GM23338 (cell line): ENCODE results near the gene DR1. TPM values are rescaled to one million over a fixed set of nuclear protein-coding genes. Genes with fewer than 3 reads are reported as not detected.

ENCODE experiments used
- ATAC-seq: fragments of 200-7000 bp; cut with Tn5 transposase; 3 replicates; pipeline ENCODE4 v1.9.1; 2020
- DNase-seq: peaks from one replicate; pipeline ENCODE4 v3.0.0-alpha.2; 2015; ENCODE audit warnings: low spot score
- H2AFZ ChIP-seq: fragments of 200-600 bp; sonication (generic); 2 replicates; pipeline ENCODE4 v1.8.0; 2016; ENCODE audit warnings: antibody characterized with exemption, mild to moderate bottlenecking, moderate library complexity
- H3F3A ChIP-seq: fragments of 200-600 bp; sonication (generic); replicated peaks from 2 replicates; pipeline ENCODE4 v1.8.0; 2017; ENCODE audit warnings: antibody characterized with exemption, mixed run types, low read depth
- H3K27ac ChIP-seq: fragments of 200-600 bp; sonication (generic); 2 replicates; pipeline ENCODE4 v1.6.1; 2016; ENCODE audit warnings: low read depth
- H3K27me3 ChIP-seq: fragments of 200-600 bp; sonication (generic); 2 replicates; pipeline ENCODE4 v1.8.0; 2016; ENCODE audit warnings: mild to moderate bottlenecking, mixed run types, moderate library complexity; ENCODE audit not compliant: insufficient read depth
- H3K36me3 ChIP-seq: fragments of 200-600 bp; sonication (generic); 2 replicates; pipeline ENCODE4 v1.8.0; 2016; ENCODE audit warnings: mild to moderate bottlenecking; ENCODE audit not compliant: insufficient read depth
- H3K4me1 ChIP-seq: fragments of 200-600 bp; sonication (generic); 2 replicates; pipeline ENCODE4 v1.8.0; 2016; ENCODE audit warnings: mild to moderate bottlenecking, moderate library complexity; ENCODE audit not compliant: insufficient read depth
- H3K4me2 ChIP-seq: fragments of 200-600 bp; sonication (generic); 2 replicates; pipeline ENCODE4 v1.7.1; 2017; ENCODE audit warnings: mixed run types
- H3K4me3 ChIP-seq: fragments of 200-600 bp; sonication (generic); 2 replicates; pipeline ENCODE4 v1.6.1; 2016; ENCODE audit warnings: mixed run types
- H3K79me2 ChIP-seq: fragments of 200-600 bp; sonication (generic); replicated peaks from 2 replicates; pipeline ENCODE4 v1.8.0; 2017; ENCODE audit warnings: mild to moderate bottlenecking; ENCODE audit not compliant: insufficient read depth
- H3K9me2 ChIP-seq: fragments of 200-600 bp; sonication (generic); 2 replicates; pipeline ENCODE4 v1.8.0; 2017; ENCODE audit not compliant: insufficient read depth
- H4K20me1 ChIP-seq: fragments of 200-600 bp; sonication (generic); replicated peaks from 2 replicates; pipeline ENCODE4 v1.8.0; 2017; ENCODE audit warnings: mild to moderate bottlenecking; ENCODE audit not compliant: insufficient read depth
- H3K27ac Mint-ChIP-seq: 2 replicates; pipeline ENCODE4 v1.8.0; 2020; ENCODE audit warnings: inconsistent platforms, mild to moderate bottlenecking, moderate library complexity, mixed read lengths
- H3K27me3 Mint-ChIP-seq: 3 replicates; pipeline ENCODE4 v1.8.0; 2022; ENCODE audit warnings: low read depth, mild to moderate bottlenecking, moderate library complexity, mixed read lengths, inconsistent platforms; ENCODE audit not compliant: insufficient read depth, poor library complexity
- H3K36me3 Mint-ChIP-seq: 3 replicates; pipeline ENCODE4 v1.8.0; 2021; ENCODE audit warnings: low read depth, mild to moderate bottlenecking, inconsistent platforms, moderate library complexity, mixed read lengths
- H3K4me1 Mint-ChIP-seq: 3 replicates; pipeline ENCODE4 v1.8.0; 2020; ENCODE audit warnings: mild to moderate bottlenecking, inconsistent platforms, mixed read lengths
- H3K4me3 Mint-ChIP-seq: 3 replicates; pipeline ENCODE4 v1.8.0; 2021; ENCODE audit warnings: moderate library complexity, mild to moderate bottlenecking, inconsistent platforms, mixed read lengths
- H3K9me3 Mint-ChIP-seq: 3 replicates; pipeline ENCODE4 v1.8.0; 2020; ENCODE audit warnings: moderate library complexity, mild to moderate bottlenecking, inconsistent platforms, mixed read lengths
- CREB1 ChIP-seq: fragments of 250-450 bp; sonication (Bioruptor Pico); IDR thresholded peaks from 2 replicates; pipeline ENCODE4 v1.5.0; 2020; ENCODE audit warnings: low read depth, mild to moderate bottlenecking, moderate library complexity
- EZH2 ChIP-seq: fragments of 200-600 bp; sonication (generic); IDR thresholded peaks from one replicate; pipeline ENCODE4 v1.8.0; 2017; ENCODE audit warnings: antibody characterized with exemption, mild to moderate bottlenecking, low read depth; ENCODE audit not compliant: unreplicated experiment
- EZH2phosphoT487 ChIP-seq: fragments of 200-600 bp; sonication (generic); IDR thresholded peaks from one replicate; pipeline ENCODE4 v1.8.1; 2018; ENCODE audit warnings: antibody characterized with exemption; ENCODE audit not compliant: unreplicated experiment
- JUNB ChIP-seq: IDR thresholded peaks from one replicate; pipeline ENCODE4 v1.6.1; 2016; ENCODE audit warnings: antibody characterized with exemption; ENCODE audit not compliant: unreplicated experiment
- NANOG ChIP-seq: IDR thresholded peaks from 2 replicates; pipeline ENCODE4 v1.6.1; 2016; ENCODE audit warnings: antibody characterized with exemption, borderline replicate concordance
- POLR2AphosphoS5 ChIP-seq: IDR thresholded peaks from 2 replicates; pipeline ENCODE4 v1.6.1; 2016; ENCODE audit warnings: antibody characterized with exemption, low read depth
- STAT1 ChIP-seq: IDR thresholded peaks from one replicate; pipeline ENCODE4 v1.6.1; 2016; ENCODE audit warnings: antibody characterized with exemption; ENCODE audit not compliant: unreplicated experiment
- ZNF114 ChIP-seq: fragments of 250-450 bp; sonication (Bioruptor Pico); IDR thresholded peaks from 2 replicates; pipeline ENCODE4 v1.5.0; 2020; ENCODE audit warnings: mild to moderate bottlenecking, moderate library complexity
- ZNF331 ChIP-seq: fragments of 250-450 bp; sonication (Bioruptor Pico); IDR thresholded peaks from 2 replicates; pipeline ENCODE4 v1.5.0; 2020; ENCODE audit warnings: low read depth, mild to moderate bottlenecking, moderate library complexity
- polyA plus RNA-seq: library from polyadenylated mRNA; unstranded; fragments of >200 nt; fragmentation: Nextera tagmentation; extraction: Ambion mirVana; gene quantifications from 2 replicates; pipeline ENCODE4 v1.2.1, GENCODE V29; 2016
- total RNA-seq: library from RNA; depleted of rRNA; stranded (reverse); fragments of >200 nt; shearing (Covaris generic); gene quantifications from 2 replicates; pipeline ENCODE4 v1.2.3, GENCODE V29; 2014
- TF ChIP-seq, protein P1 (sequence below): IDR thresholded peaks from one replicate; pipeline ENCODE4 v1.6.1; 2018; ENCODE audit warnings: antibody characterized with exemption; ENCODE audit not compliant: unreplicated experiment
- TF ChIP-seq, protein P2 (sequence below), 2 experiments: fragments of 200-600 bp in 1 of 2; sonication (generic) in 1 of 2; conservative IDR thresholded peaks; 2 replicates each; pipeline versions ENCODE4 v1.5.1 to v1.6.1; 2016 to 2017; ENCODE audit warnings: antibody characterized with exemption in 2 of 2, low read depth in 2 of 2, mild to moderate bottlenecking in 2 of 2, moderate library complexity in 1 of 2
- TF ChIP-seq, protein P3 (sequence below): fragments of 250-450 bp; sonication (Bioruptor Pico); IDR thresholded peaks from 2 replicates; pipeline ENCODE4 v1.5.0; 2020; ENCODE audit warnings: mild to moderate bottlenecking, moderate library complexity
- TF ChIP-seq, protein P4 (sequence below): IDR thresholded peaks from 2 replicates; pipeline ENCODE4 v1.6.1; 2016; ENCODE audit warnings: antibody characterized with exemption

DR1 gene
- total and polyA plus RNA-seq, 2 experiments from 2014 or later, result 20.9 to 61.2 TPM

DNA sequence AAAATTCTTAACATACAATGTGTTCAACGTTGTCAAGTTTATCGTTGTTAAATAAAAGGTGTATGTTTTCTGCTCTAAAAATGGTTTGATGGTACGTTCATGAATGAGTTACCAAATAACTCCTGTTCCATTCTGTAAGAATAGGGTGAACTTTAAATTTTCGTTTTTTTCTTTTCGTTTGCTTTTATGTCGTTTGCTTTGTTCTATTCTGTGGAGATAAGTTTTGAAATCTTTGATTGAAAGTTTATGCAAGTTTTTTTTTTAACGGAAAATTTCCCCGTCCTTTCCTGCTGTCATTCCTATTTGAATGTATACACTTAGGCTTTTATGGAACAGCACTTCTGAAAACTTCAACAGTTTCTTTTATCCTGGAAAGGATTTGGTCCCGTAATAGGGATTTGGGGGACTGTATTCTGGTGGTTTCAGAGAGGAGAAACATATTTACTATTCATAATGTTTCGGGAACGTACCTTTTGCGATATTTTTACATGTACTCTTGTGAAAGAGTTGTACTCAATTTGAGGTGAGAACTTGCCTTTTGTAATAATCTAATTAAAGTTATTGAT, 1.7 kb downstream of the DR1 start:
- no peaks in the 10 kb centered on the region for H3K9me3 Mint-ChIP-seq
- H3K4me1 Mint-ChIP-seq, result peaks cover 15% of the 10 kb centered on the region; the same call in 2 of the 3 replicates
- ATAC-seq (no peak), DNase-seq (no peak)
- Histone ChIP-seq H3K4me2 (peak overlapping the region; percentile 83), H3K9me2 (no peaks in the 10 kb centered on the region), H3K36me3 (no peaks in the 10 kb centered on the region; the same call in 1 of the 2 replicates), H3K27ac (no peak overlapping the region), H3K4me1 (peaks cover 19% of the 10 kb centered on the region), H3K4me3 (peak overlapping the region; percentile 87), H4K20me1 (peaks cover 21% of the 10 kb centered on the region), H3K27me3 (no peaks in the 10 kb centered on the region), H3F3A (peaks cover 6% of the 10 kb centered on the region), H2AFZ (no peak overlapping the region), H3K79me2 (peaks cover 65% of the 10 kb centered on the region)
- H3K36me3 Mint-ChIP-seq, result peaks cover 5% of the 10 kb centered on the region; the same call in 2 of the 3 replicates
- no peak for TF ChIP-seq EZH2phosphoT487
- TF ChIP-seq EZH2, result no peak
- no peak for TF ChIP-seq JUNB
- TF ChIP-seq CREB1 (CRISPR knock-in tag), result no peak
- TF ChIP-seq NANOG, result no peak
- TF ChIP-seq, protein P1, sequence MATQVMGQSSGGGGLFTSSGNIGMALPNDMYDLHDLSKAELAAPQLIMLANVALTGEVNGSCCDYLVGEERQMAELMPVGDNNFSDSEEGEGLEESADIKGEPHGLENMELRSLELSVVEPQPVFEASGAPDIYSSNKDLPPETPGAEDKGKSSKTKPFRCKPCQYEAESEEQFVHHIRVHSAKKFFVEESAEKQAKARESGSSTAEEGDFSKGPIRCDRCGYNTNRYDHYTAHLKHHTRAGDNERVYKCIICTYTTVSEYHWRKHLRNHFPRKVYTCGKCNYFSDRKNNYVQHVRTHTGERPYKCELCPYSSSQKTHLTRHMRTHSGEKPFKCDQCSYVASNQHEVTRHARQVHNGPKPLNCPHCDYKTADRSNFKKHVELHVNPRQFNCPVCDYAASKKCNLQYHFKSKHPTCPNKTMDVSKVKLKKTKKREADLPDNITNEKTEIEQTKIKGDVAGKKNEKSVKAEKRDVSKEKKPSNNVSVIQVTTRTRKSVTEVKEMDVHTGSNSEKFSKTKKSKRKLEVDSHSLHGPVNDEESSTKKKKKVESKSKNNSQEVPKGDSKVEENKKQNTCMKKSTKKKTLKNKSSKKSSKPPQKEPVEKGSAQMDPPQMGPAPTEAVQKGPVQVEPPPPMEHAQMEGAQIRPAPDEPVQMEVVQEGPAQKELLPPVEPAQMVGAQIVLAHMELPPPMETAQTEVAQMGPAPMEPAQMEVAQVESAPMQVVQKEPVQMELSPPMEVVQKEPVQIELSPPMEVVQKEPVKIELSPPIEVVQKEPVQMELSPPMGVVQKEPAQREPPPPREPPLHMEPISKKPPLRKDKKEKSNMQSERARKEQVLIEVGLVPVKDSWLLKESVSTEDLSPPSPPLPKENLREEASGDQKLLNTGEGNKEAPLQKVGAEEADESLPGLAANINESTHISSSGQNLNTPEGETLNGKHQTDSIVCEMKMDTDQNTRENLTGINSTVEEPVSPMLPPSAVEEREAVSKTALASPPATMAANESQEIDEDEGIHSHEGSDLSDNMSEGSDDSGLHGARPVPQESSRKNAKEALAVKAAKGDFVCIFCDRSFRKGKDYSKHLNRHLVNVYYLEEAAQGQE, result no peak
- TF ChIP-seq STAT1, result no peak
- TF ChIP-seq, protein P2, sequence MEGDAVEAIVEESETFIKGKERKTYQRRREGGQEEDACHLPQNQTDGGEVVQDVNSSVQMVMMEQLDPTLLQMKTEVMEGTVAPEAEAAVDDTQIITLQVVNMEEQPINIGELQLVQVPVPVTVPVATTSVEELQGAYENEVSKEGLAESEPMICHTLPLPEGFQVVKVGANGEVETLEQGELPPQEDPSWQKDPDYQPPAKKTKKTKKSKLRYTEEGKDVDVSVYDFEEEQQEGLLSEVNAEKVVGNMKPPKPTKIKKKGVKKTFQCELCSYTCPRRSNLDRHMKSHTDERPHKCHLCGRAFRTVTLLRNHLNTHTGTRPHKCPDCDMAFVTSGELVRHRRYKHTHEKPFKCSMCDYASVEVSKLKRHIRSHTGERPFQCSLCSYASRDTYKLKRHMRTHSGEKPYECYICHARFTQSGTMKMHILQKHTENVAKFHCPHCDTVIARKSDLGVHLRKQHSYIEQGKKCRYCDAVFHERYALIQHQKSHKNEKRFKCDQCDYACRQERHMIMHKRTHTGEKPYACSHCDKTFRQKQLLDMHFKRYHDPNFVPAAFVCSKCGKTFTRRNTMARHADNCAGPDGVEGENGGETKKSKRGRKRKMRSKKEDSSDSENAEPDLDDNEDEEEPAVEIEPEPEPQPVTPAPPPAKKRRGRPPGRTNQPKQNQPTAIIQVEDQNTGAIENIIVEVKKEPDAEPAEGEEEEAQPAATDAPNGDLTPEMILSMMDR (conservative IDR thresholded peaks at IDR 0.05; ENCODE audit: low read depth in 2 of 2), result no peak
- TF ChIP-seq POLR2AphosphoS5, result no peak
- TF ChIP-seq, protein P3, sequence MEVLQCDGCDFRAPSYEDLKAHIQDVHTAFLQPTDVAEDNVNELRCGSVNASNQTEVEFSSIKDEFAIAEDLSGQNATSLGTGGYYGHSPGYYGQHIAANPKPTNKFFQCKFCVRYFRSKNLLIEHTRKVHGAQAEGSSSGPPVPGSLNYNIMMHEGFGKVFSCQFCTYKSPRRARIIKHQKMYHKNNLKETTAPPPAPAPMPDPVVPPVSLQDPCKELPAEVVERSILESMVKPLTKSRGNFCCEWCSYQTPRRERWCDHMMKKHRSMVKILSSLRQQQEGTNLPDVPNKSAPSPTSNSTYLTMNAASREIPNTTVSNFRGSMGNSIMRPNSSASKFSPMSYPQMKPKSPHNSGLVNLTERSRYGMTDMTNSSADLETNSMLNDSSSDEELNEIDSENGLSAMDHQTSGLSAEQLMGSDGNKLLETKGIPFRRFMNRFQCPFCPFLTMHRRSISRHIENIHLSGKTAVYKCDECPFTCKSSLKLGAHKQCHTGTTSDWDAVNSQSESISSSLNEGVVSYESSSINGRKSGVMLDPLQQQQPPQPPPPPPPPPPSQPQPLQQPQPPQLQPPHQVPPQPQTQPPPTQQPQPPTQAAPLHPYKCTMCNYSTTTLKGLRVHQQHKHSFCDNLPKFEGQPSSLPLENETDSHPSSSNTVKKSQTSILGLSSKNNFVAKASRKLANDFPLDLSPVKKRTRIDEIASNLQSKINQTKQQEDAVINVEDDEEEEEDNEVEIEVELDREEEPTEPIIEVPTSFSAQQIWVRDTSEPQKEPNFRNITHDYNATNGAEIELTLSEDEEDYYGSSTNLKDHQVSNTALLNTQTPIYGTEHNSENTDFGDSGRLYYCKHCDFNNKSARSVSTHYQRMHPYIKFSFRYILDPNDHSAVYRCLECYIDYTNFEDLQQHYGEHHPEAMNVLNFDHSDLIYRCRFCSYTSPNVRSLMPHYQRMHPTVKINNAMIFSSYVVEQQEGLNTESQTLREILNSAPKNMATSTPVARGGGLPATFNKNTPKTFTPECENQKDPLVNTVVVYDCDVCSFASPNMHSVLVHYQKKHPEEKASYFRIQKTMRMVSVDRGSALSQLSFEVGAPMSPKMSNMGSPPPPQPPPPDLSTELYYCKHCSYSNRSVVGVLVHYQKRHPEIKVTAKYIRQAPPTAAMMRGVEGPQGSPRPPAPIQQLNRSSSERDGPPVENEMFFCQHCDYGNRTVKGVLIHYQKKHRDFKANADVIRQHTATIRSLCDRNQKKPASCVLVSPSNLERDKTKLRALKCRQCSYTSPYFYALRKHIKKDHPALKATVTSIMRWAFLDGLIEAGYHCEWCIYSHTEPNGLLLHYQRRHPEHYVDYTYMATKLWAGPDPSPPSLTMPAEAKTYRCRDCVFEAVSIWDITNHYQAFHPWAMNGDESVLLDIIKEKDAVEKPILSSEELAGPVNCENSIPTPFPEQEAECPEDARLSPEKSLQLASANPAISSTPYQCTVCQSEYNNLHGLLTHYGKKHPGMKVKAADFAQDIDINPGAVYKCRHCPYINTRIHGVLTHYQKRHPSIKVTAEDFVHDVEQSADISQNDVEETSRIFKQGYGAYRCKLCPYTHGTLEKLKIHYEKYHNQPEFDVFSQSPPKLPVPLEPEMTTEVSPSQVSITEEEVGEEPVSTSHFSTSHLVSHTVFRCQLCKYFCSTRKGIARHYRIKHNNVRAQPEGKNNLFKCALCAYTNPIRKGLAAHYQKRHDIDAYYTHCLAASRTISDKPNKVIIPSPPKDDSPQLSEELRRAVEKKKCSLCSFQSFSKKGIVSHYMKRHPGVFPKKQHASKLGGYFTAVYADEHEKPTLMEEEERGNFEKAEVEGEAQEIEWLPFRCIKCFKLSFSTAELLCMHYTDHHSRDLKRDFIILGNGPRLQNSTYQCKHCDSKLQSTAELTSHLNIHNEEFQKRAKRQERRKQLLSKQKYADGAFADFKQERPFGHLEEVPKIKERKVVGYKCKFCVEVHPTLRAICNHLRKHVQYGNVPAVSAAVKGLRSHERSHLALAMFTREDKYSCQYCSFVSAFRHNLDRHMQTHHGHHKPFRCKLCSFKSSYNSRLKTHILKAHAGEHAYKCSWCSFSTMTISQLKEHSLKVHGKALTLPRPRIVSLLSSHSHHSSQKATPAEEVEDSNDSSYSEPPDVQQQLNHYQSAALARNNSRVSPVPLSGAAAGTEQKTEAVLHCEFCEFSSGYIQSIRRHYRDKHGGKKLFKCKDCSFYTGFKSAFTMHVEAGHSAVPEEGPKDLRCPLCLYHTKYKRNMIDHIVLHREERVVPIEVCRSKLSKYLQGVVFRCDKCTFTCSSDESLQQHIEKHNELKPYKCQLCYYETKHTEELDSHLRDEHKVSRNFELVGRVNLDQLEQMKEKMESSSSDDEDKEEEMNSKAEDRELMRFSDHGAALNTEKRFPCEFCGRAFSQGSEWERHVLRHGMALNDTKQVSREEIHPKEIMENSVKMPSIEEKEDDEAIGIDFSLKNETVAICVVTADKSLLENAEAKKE (CRISPR knock-in tag), result no peak
- no peak for TF ChIP-seq ZNF331 (CRISPR knock-in tag)
- no peak for TF ChIP-seq ZNF114 (CRISPR knock-in tag)
- TF ChIP-seq, protein P4, sequence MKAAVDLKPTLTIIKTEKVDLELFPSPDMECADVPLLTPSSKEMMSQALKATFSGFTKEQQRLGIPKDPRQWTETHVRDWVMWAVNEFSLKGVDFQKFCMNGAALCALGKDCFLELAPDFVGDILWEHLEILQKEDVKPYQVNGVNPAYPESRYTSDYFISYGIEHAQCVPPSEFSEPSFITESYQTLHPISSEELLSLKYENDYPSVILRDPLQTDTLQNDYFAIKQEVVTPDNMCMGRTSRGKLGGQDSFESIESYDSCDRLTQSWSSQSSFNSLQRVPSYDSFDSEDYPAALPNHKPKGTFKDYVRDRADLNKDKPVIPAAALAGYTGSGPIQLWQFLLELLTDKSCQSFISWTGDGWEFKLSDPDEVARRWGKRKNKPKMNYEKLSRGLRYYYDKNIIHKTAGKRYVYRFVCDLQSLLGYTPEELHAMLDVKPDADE, result no peak
- H3K27ac Mint-ChIP-seq, result no peak overlapping the region
- H3K4me3 Mint-ChIP-seq, result peak overlapping the region; percentile 90
- H3K27me3 Mint-ChIP-seq, result peaks cover 9% of the 10 kb centered on the region
